HepG2 (cell line): ENCODE measurements around the gene PFAS. TPM values are rescaled to one million over a fixed set of nuclear protein-coding genes. Genes with fewer than 3 reads are reported as not detected.

Experiments used
- ATAC-seq: fragments of 200-7000 bp; cut with Tn5 transposase; 3 replicates; pipeline ENCODE4 v1.9.1; 2020; ENCODE audit warnings: mild to moderate bottlenecking, moderate library complexity
- BruUV-seq: library from RNA; stranded (reverse); fragments of 400-500 nt; replicated peaks from 2 replicates; lab custom pipeline; 2021; lab: Mats Ljungman, UMichigan
- CTCF ChIA-PET: fragments of 300-600 bp; formaldehyde crosslinking; extraction: SDS; loops from one replicate; lab custom pipeline; 2021; ENCODE audit warnings: low total read pairs, inconsistent platforms, low intra/inter-chr PET ratio; lab: Yijun Ruan, JAX
- POLR2A ChIA-PET: fragments of 350-600 bp; sonication (Branson Sonifier 250); formaldehyde crosslinking; loops from one replicate; lab custom pipeline; 2020; ENCODE audit warnings: antibody characterized with exemption, inconsistent platforms; lab: Yijun Ruan, JAX
- DNase-seq: peaks from one replicate; pipeline ENCODE4 v3.0.0-alpha.2; 2015; ENCODE audit warnings: low spot score
- FAIRE-seq: peaks from 3 replicates; lab custom pipeline; 2011; peaks lifted over from hg19 to GRCh38; lab: Jason Lieb, UNC
- H2AFZ ChIP-seq: one replicate; pipeline ENCODE4 v1.6.1; 2011; ENCODE audit warnings: low read length, inconsistent platforms
- H3K27ac ChIP-seq: fragments of 300-600 bp; 3 replicates; pipeline ENCODE4 v1.8.0; 2011; ENCODE audit warnings: mixed run types, mild to moderate bottlenecking, mixed read lengths, low read length, inconsistent platforms; ENCODE audit not compliant: insufficient read depth; ENCODE audit errors: extremely low read length
- H3K27me3 ChIP-seq, 2 experiments: fragments of 200-600 bp in 1 of 2; 2 replicates in 1 of 2; 3 replicates in 1 of 2; pipeline versions ENCODE4 v1.6.0 to v1.8.0; 2011; ENCODE audit warnings: low read length in 2 of 2, mild to moderate bottlenecking in 2 of 2, moderate library complexity in 2 of 2, inconsistent platforms in 1 of 2; ENCODE audit not compliant: insufficient read depth in 2 of 2, control insufficient read depth in 1 of 2
- H3K36me3 ChIP-seq, 2 experiments: fragments of 200-600 bp in 1 of 2; replicated peaks in 1 of 2; 2 replicates in 1 of 2; 3 replicates in 1 of 2; pipeline versions ENCODE4 v1.5.1 to v1.8.0; 2011; ENCODE audit warnings: low read length in 2 of 2, inconsistent platforms in 1 of 2; ENCODE audit not compliant: insufficient read depth in 2 of 2, control insufficient read depth in 1 of 2
- H3K4me1 ChIP-seq: 2 replicates; pipeline ENCODE4 v1.5.1; 2012; ENCODE audit warnings: low read length, inconsistent platforms; ENCODE audit not compliant: insufficient read depth
- H3K4me2 ChIP-seq: 2 replicates; pipeline ENCODE4 v1.6.0; 2011; ENCODE audit warnings: low read depth, low read length, inconsistent platforms
- H3K4me3 ChIP-seq, 3 experiments: fragments of 200-600 bp in 1 of 3; sonication (generic), shearing (Covaris generic) in 1 of 3; replicated peaks in 1 of 3; 2 replicates each; pipeline ENCODE4 v1.5.1; 2011 to 2016; ENCODE audit warnings: low read length in 3 of 3, inconsistent platforms in 2 of 3, low read depth in 2 of 3, mild to moderate bottlenecking in 2 of 3, control low read depth in 1 of 3, mixed read lengths in 1 of 3; ENCODE audit not compliant: insufficient read depth in 1 of 3
- H3K79me2 ChIP-seq: one replicate; pipeline ENCODE4 v1.6.1; 2011; ENCODE audit warnings: low read length, inconsistent platforms; ENCODE audit not compliant: insufficient read depth
- H3K9ac ChIP-seq: 2 replicates; pipeline ENCODE4 v1.6.0; 2011; ENCODE audit warnings: mild to moderate bottlenecking, low read depth, low read length, inconsistent platforms; ENCODE audit not compliant: insufficient read depth
- H3K9me3 ChIP-seq: 2 replicates; pipeline ENCODE4 v1.5.1; 2012; ENCODE audit warnings: mild to moderate bottlenecking, low read length
- H4K20me1 ChIP-seq: 2 replicates; pipeline ENCODE4 v1.6.0; 2011; ENCODE audit warnings: inconsistent platforms, mild to moderate bottlenecking, low read length, moderate library complexity; ENCODE audit not compliant: insufficient read depth
- HOXD1 ChIP-seq: sonication (generic); formaldehyde crosslinking; IDR thresholded peaks from 2 replicates; pipeline ENCODE4 v1.5.0; 2020; ENCODE audit warnings: missing genetic modification reagents
- JUND ChIP-seq: sonication (generic); formaldehyde crosslinking; IDR thresholded peaks from 2 replicates; pipeline ENCODE4 v1.8.0; 2022; ENCODE audit warnings: mild to moderate bottlenecking, missing genetic modification reagents
- MTF2 ChIP-seq: sonication (generic); formaldehyde crosslinking; IDR thresholded peaks from 2 replicates; pipeline ENCODE4 v1.5.0; 2020; ENCODE audit warnings: missing genetic modification reagents, borderline replicate concordance
- NFIB ChIP-seq: sonication (generic); formaldehyde crosslinking; IDR thresholded peaks from 2 replicates; pipeline ENCODE4 v1.9.0; 2021; ENCODE audit warnings: missing genetic modification reagents, mild to moderate bottlenecking, borderline replicate concordance
- RFXANK ChIP-seq: IDR thresholded peaks from 2 replicates; pipeline ENCODE4 v1.6.1; 2016
- SMYD3 ChIP-seq: sonication (generic); formaldehyde crosslinking; IDR thresholded peaks from 2 replicates; pipeline ENCODE4 v1.8.1; 2023; ENCODE audit warnings: mild to moderate bottlenecking, missing genetic modification reagents
- ZC3H4 ChIP-seq: sonication (generic); formaldehyde crosslinking; IDR thresholded peaks from 2 replicates; pipeline ENCODE4 v1.4.0; 2020; ENCODE audit warnings: missing genetic modification reagents, borderline replicate concordance
- ZNF143 ChIP-seq: sonication (generic); formaldehyde crosslinking; IDR thresholded peaks from 2 replicates; pipeline ENCODE4 v1.4.0; 2020; ENCODE audit warnings: missing genetic modification reagents
- ZNF235 ChIP-seq: sonication (generic); formaldehyde crosslinking; IDR thresholded peaks from 2 replicates; pipeline ENCODE4 v1.8.1; 2023; ENCODE audit warnings: mild to moderate bottlenecking, missing genetic modification reagents, borderline replicate concordance
- ZNF670 ChIP-seq: sonication (generic); formaldehyde crosslinking; IDR thresholded peaks from 2 replicates; pipeline ENCODE4 v1.8.0; 2022; ENCODE audit warnings: mild to moderate bottlenecking, missing genetic modification reagents, borderline replicate concordance
- ZNF761 ChIP-seq: sonication (generic); formaldehyde crosslinking; conservative IDR thresholded peaks from 2 replicates; pipeline ENCODE4 v1.4.0; 2020; ENCODE audit warnings: mild to moderate bottlenecking, missing genetic modification reagents
- WGBS: methylation state at CpG from one replicate; pipeline ENCODE4 v1.1.6; 2017; ENCODE audit warnings: low lambda C conversion rate; 5-methylcytosine and 5-hydroxymethylcytosine counted together
- in situ Hi-C: cut with HindIII; loops from 2 replicates; pipeline ENCODE4 v1.10.0; 2017; ENCODE audit warnings: low pct_unique_long_range_greater_than_20kb; ENCODE audit not compliant: extremely low pct_ligation_motif_present
- intact Hi-C: fragments of 100-400 bp; cut with micrococcal nuclease; formaldehyde crosslinking; loops from one replicate; pipeline ENCODE4 v1.10.0; 2022; ENCODE audit not compliant: unreplicated experiment
- polyA plus RNA-seq, 8 experiments: library from polyadenylated mRNA; depleted of rRNA in 3 of 8; stranded (reverse) in 7 of 8; unstranded in 1 of 8; fragments of >200 nt; fragmentation: Illumina TruSeq in 4 of 8; extraction: Trizol in 4 of 8; gene quantifications; 2 replicates each; pipeline versions ENCODE4 v1.2.1 to v1.2.3, GENCODE V29; 2011 to 2016; ENCODE audit warnings: low read depth in 4 of 8, missing spikeins in 1 of 8, mixed read lengths in 1 of 8; ENCODE audit not compliant: insufficient read depth in 1 of 8
- total RNA-seq, 5 experiments: library from RNA; depleted of rRNA; stranded (reverse); fragments of >200 nt; fragmentation: Illumina TruSeq; extraction: Trizol; gene quantifications; 2 replicates each; pipeline ENCODE4 v1.2.3, GENCODE V29; 2016; ENCODE audit warnings: low read depth in 1 of 5
- TF ChIP-seq, protein P1 (sequence below): sonication (generic); formaldehyde crosslinking; IDR thresholded peaks from 2 replicates; pipeline ENCODE4 v1.9.0; 2021; ENCODE audit warnings: missing genetic modification reagents, mild to moderate bottlenecking, borderline replicate concordance
- TF ChIP-seq, protein P2 (sequence below): sonication (generic); formaldehyde crosslinking; IDR thresholded peaks from 2 replicates; pipeline ENCODE4 v1.8.0; 2022; ENCODE audit warnings: mild to moderate bottlenecking, missing genetic modification reagents
- TF ChIP-seq, protein P3 (sequence below): IDR thresholded peaks from 2 replicates; pipeline ENCODE4 v1.6.1; 2012; ENCODE audit warnings: low read depth, low read length, improper control_type of control experiment

Gene PFAS
- total and polyA plus RNA-seq, 2 of the 13 experiments (the other 11 are each of a cell fraction or from before 2014, with no cell fraction given), result 49.4 to 58.2 TPM

DNA sequence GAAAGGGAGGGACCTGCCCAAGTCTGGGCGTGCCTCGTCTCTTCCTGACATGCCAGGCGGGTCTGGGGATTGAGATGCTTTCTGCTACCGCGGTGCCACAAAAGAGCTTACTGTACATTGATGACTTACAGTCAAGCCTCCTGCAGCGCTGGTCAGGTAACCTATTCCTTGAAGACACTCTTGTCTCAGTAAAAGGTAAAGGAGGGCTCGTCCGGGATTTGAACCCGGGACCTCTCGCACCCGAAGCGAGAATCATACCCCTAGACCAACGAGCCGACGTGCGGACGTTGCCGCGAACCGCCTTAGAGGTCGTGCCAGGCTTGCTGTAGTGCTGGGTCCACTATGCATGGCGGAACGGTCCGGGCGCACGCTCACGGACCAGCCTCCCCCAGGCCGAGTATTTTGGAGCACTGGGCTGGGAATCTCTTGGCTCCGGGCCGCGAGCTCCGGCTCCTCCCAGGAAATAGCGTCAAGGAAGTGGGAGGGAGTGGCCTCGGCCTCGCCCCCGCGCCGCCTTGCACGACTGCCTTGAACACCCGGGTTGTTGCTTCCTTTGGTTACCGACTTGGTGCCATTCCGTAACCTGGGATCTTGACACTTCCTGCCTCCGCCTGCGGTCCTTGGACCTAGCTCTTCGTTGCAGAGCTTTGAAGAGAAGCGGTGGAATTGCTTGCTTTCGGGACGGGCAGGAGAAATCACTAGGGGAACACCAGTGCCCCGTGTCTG, 26.3 kb upstream of the PFAS start:
- intact Hi-C loops, result loop anchor here (1.0 to 5.0 kb wide), 4 partner anchors 27 to 155 kb away; partner anchors contain the start of genes KRABD2 and PFAS
- peaks cover under 1 to 8% of the 10 kb centered on the region in 2 experiments; a peak in 4 of 5 replicates for H3K36me3 ChIP-seq
- H2AFZ ChIP-seq, result no peak overlapping the region
- BruUV-seq, result TSS peak; percentile 34
- H3K79me2 ChIP-seq, result no peaks in the 10 kb centered on the region
- POLR2A ChIA-PET, result interaction anchor here (0.5 to 7.7 kb wide), 24 partner anchors 11 to 820 kb away, joined by 3 to 111 read pairs (median 4); partner anchors contain the start of genes AURKB, BORCS6, CTC1 and KRABD2
- WGBS, result 4% methylated on average over 18 of the region's 49 CpGs
- peak; percentile 88 for DNase-seq
- H4K20me1 ChIP-seq, result peaks cover 4% of the 10 kb centered on the region; the same call in 1 of the 2 replicates
- peaks cover 33% of the 10 kb centered on the region for H3K4me1 ChIP-seq
- peak overlapping the region; percentile 95 for H3K4me2 ChIP-seq
- ATAC-seq, result peak; percentile 64
- H3K9me3 ChIP-seq, result no peaks in the 10 kb centered on the region
- no peaks in the 10 kb centered on the region; a peak in 1 of 5 replicates for H3K27me3 ChIP-seq
- CTCF ChIA-PET, result interaction anchor here (0.7 kb wide), 1 partner anchor 78 kb away, joined by 3 read pairs; no protein-coding TSS in a partner anchor
- H3K27ac ChIP-seq, result peak overlapping the region; percentile 91
- in situ Hi-C loops, result loop anchor here (5.0 kb wide), 2 partner anchors 35 to 80 kb away; no protein-coding TSS in a partner anchor
- H3K9ac ChIP-seq, result peak overlapping the region; percentile 80
- no peak for FAIRE-seq
- peak overlapping the region; percentile 69 to 85 (median 70) for H3K4me3 ChIP-seq
- TF ChIP-seq, protein P1, sequence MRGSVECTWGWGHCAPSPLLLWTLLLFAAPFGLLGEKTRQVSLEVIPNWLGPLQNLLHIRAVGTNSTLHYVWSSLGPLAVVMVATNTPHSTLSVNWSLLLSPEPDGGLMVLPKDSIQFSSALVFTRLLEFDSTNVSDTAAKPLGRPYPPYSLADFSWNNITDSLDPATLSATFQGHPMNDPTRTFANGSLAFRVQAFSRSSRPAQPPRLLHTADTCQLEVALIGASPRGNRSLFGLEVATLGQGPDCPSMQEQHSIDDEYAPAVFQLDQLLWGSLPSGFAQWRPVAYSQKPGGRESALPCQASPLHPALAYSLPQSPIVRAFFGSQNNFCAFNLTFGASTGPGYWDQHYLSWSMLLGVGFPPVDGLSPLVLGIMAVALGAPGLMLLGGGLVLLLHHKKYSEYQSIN, result no peak
- TF ChIP-seq, protein P2, sequence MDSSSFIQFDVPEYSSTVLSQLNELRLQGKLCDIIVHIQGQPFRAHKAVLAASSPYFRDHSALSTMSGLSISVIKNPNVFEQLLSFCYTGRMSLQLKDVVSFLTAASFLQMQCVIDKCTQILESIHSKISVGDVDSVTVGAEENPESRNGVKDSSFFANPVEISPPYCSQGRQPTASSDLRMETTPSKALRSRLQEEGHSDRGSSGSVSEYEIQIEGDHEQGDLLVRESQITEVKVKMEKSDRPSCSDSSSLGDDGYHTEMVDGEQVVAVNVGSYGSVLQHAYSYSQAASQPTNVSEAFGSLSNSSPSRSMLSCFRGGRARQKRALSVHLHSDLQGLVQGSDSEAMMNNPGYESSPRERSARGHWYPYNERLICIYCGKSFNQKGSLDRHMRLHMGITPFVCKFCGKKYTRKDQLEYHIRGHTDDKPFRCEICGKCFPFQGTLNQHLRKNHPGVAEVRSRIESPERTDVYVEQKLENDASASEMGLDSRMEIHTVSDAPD, result no peak
- TF ChIP-seq ZNF235 (peak; percentile 33; the same call in 1 of the 2 replicates), NFIB (CRISPR knock-in tag) (no peak), RFXANK (CRISPR knock-in tag) (no peak), ZNF670 (CRISPR knock-in tag) (no peak), HOXD1 (CRISPR knock-in tag) (peak; percentile 90), SMYD3 (CRISPR knock-in tag) (peak; percentile 66; the same call in 1 of the 2 replicates), JUND (0 out of 2 replicates have a peak, but pooled peaks have one; percentile 38), ZNF143 (CRISPR knock-in tag) (no peak; the same call in 1 of the 2 replicates), MTF2 (no peak), ZNF761 (no peak), ZC3H4 (no peak)
- TF ChIP-seq, protein P3, sequence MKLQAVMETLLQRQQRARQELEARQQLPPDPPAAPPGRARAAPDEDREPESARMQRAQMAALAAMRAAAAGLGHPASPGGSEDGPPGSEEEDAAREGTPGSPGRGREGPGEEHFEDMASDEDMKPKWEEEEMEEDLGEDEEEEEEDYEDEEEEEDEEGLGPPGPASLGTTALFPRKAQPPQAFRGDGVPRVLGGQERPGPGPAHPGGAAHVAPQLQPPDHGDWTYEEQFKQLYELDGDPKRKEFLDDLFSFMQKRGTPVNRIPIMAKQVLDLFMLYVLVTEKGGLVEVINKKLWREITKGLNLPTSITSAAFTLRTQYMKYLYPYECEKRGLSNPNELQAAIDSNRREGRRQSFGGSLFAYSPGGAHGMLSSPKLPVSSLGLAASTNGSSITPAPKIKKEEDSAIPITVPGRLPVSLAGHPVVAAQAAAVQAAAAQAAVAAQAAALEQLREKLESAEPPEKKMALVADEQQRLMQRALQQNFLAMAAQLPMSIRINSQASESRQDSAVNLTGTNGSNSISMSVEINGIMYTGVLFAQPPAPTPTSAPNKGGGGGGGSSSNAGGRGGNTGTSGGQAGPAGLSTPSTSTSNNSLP, result no peak
